ENCODE results near the gene SNTN. TPM values are rescaled to one million over a fixed set of nuclear protein-coding genes. Genes with fewer than 3 reads are reported as not detected.

SNTN gene
- total RNA-seq, 2 experiments from 2014 or later, result not detected

GRCh38 chr3:63687278-63688225 is 35.1 kb downstream of the SNTN start:
- Mint-ChIP-seq H3K27me3 (no peaks in the 10 kb centered on the region), H3K4me1 (no peaks in the 10 kb centered on the region), H3K9me3 (ENCODE audit: low read depth) (no peaks in the 10 kb centered on the region), H3K27ac (no peak overlapping the region), H3K36me3 (no peaks in the 10 kb centered on the region), H3K4me3 (no peak overlapping the region)
- CTCF ChIA-PET, result no interaction called here
- no peak for DNase-seq
- no peak for ATAC-seq

- no peaks in the 10 kb centered on the region for H3K36me3 Mint-ChIP-seq
- H3K4me1 Mint-ChIP-seq, result no peaks in the 10 kb centered on the region
- CTCF ChIA-PET, result no interaction called here
- H3K4me3 Mint-ChIP-seq, result no peak overlapping the region
- H3K27me3 Mint-ChIP-seq, result no peaks in the 10 kb centered on the region
- H3K9me3 Mint-ChIP-seq (ENCODE audit: low read depth), result no peaks in the 10 kb centered on the region
- ATAC-seq (no peak), DNase-seq (no peak)
- H3K27ac Mint-ChIP-seq, result no peak overlapping the region
These were observed 36.8 kb downstream of the SNTN start for GRCh38 chr3:63689285-63689684.

GRCh38 chr3:63693351-63693750 is 40.9 kb downstream of the SNTN start:
- no peak for ATAC-seq
- H3K4me3 Mint-ChIP-seq, result no peak overlapping the region
- H3K27me3 Mint-ChIP-seq, result no peaks in the 10 kb centered on the region
- CTCF ChIA-PET, result no interaction called here
- no peaks in the 10 kb centered on the region for H3K9me3 Mint-ChIP-seq (ENCODE audit: low read depth)
- no peak for DNase-seq
- H3K27ac Mint-ChIP-seq, result no peak overlapping the region
- no peaks in the 10 kb centered on the region for H3K4me1 Mint-ChIP-seq
- H3K36me3 Mint-ChIP-seq, result no peaks in the 10 kb centered on the region

GRCh38 chr3:63705092-63705645 is 52.7 kb downstream of the SNTN start:
- no peaks in the 10 kb centered on the region for H3K9me3 Mint-ChIP-seq (ENCODE audit: low read depth)
- DNase-seq (no peak), ATAC-seq (no peak)
- H3K4me1 Mint-ChIP-seq, result no peaks in the 10 kb centered on the region
- no peak overlapping the region for H3K27ac Mint-ChIP-seq
- no peaks in the 10 kb centered on the region for H3K36me3 Mint-ChIP-seq
- CTCF ChIA-PET, result no interaction called here
- no peaks in the 10 kb centered on the region for H3K27me3 Mint-ChIP-seq
- H3K4me3 Mint-ChIP-seq, result no peak overlapping the region

- Mint-ChIP-seq H3K4me1 (no peaks in the 10 kb centered on the region), H3K9me3 (ENCODE audit: low read depth) (no peaks in the 10 kb centered on the region), H3K27ac (no peak overlapping the region), H3K4me3 (no peak overlapping the region), H3K27me3 (no peaks in the 10 kb centered on the region), H3K36me3 (no peaks in the 10 kb centered on the region)
- CTCF ChIA-PET, result no interaction called here
- no peak for DNase-seq
- ATAC-seq, result no peak
These were observed 54.0 kb downstream of the SNTN start for GRCh38 chr3:63706321-63707085.

- Mint-ChIP-seq H3K9me3 (ENCODE audit: low read depth) (no peaks in the 10 kb centered on the region), H3K27ac (no peak overlapping the region), H3K36me3 (no peaks in the 10 kb centered on the region), H3K4me3 (no peak overlapping the region), H3K27me3 (no peaks in the 10 kb centered on the region), H3K4me1 (no peaks in the 10 kb centered on the region)
- ATAC-seq, result no peak
- CTCF ChIA-PET, result no interaction called here
- DNase-seq, result no peak
These were observed 55.3 kb downstream of the SNTN start for GRCh38 chr3:63707731-63708130.

GRCh38 chr3:63709576-63709975 is 57.1 kb downstream of the SNTN start:
- no peaks in the 10 kb centered on the region for H3K27me3 Mint-ChIP-seq
- DNase-seq (no peak), ATAC-seq (no peak)
- H3K27ac Mint-ChIP-seq, result no peak overlapping the region
- H3K9me3 Mint-ChIP-seq (ENCODE audit: low read depth), result no peaks in the 10 kb centered on the region
- H3K36me3 Mint-ChIP-seq, result no peaks in the 10 kb centered on the region
- no peaks in the 10 kb centered on the region for H3K4me1 Mint-ChIP-seq
- CTCF ChIA-PET, result no interaction called here
- H3K4me3 Mint-ChIP-seq, result no peak overlapping the region

Other genes starting within 250 kb of the SNTN start
- gene C3orf49, start 166.6 kb downstream of the SNTN start, total RNA-seq, result not detected
- gene THOC7, start 211.1 kb downstream of the SNTN start, total RNA-seq, result 10 to 100 TPM; 77.7 to 78.1 TPM
- gene ATXN7, start 211.2 kb downstream of the SNTN start, total RNA-seq, result 10 to 100 TPM; 41.9 to 56.5 TPM

All from activated CD8-positive, alpha-beta memory T cell treated with anti-CD3 and anti-CD28 coated beads, Interleukin-2, amount 10 ng/mL, durations not matched to agents 7 days and 5 days (primary cell).